GM03348 (cell line): Measurements from ENCODE around the gene NRG2.

Source experiments
- DNase-seq: peaks from one replicate; pipeline ENCODE4 v3.0.0; 2012; ENCODE audit warnings: low spot score

NRG2 gene

GRCh38 chr5:139811274-139811607 lies 231.9 kb downstream of the NRG2 start:
- no peak for DNase-seq

GRCh38 chr5:139810341-139811273 lies 232.5 kb downstream of the NRG2 start:
- no peak for DNase-seq

- DNase-seq: no peak
Measured at GRCh38 chr5:139809331-139809810, 233.7 kb downstream of the NRG2 start.

- DNase-seq: peak; percentile 83
Measured at GRCh38 chr5:139808481-139809330, 234.4 kb downstream of the NRG2 start.

GRCh38 chr5:139807647-139808030 lies 235.5 kb downstream of the NRG2 start:
- DNase-seq: no peak

GRCh38 chr5:139806726-139807646 lies 236.1 kb downstream of the NRG2 start:
- no peak for DNase-seq

- no peak for DNase-seq
Measured at GRCh38 chr5:139806111-139806510, 237.0 kb downstream of the NRG2 start.

- DNase-seq: no peak
Measured at GRCh38 chr5:139805545-139805944, 237.6 kb downstream of the NRG2 start.

GRCh38 chr5:139804800-139805397 lies 238.2 kb downstream of the NRG2 start:
- no peak for DNase-seq

GRCh38 chr5:139803978-139804377 lies 239.1 kb downstream of the NRG2 start:
- no peak for DNase-seq

- DNase-seq: no peak
Measured at GRCh38 chr5:139799359-139799758, 243.7 kb downstream of the NRG2 start.

GRCh38 chr5:139798883-139799282 lies 244.2 kb downstream of the NRG2 start:
- no peak for DNase-seq

GRCh38 chr5:139797856-139798510 lies 245.1 kb downstream of the NRG2 start:
- no peak for DNase-seq

- no peak for DNase-seq
Measured at GRCh38 chr5:139797335-139797734, 245.8 kb downstream of the NRG2 start.
